Osteoblast (primary cell): Measurements from ENCODE around the gene TIMD4. TPM values are rescaled to one million over a fixed set of nuclear protein-coding genes. Genes with fewer than 3 reads are reported as not detected.

Experiments used
- DNase-seq: peaks from one replicate; pipeline ENCODE4 v3.0.0; 2011; ENCODE audit warnings: low spot score, mixed read lengths; ENCODE audit not compliant: insufficient read length; ENCODE audit errors: missing footprints
- H2AFZ ChIP-seq: 2 replicates; pipeline ENCODE4 v1.6.0; 2011; ENCODE audit warnings: mild to moderate bottlenecking, low read length
- H3K27ac ChIP-seq: 2 replicates; pipeline ENCODE4 v1.5.1; 2011; ENCODE audit warnings: mild to moderate bottlenecking, low read depth, low read length, moderate library complexity
- H3K27me3 ChIP-seq: 2 replicates; pipeline ENCODE4 v1.6.0; 2012; ENCODE audit warnings: mild to moderate bottlenecking, control low read depth, inconsistent platforms, low read length, moderate library complexity; ENCODE audit not compliant: insufficient read depth
- H3K36me3 ChIP-seq: 2 replicates; pipeline ENCODE4 v1.5.1; 2011; ENCODE audit warnings: mild to moderate bottlenecking, low read length, control low read depth, moderate library complexity; ENCODE audit not compliant: insufficient read depth
- H3K4me1 ChIP-seq: 2 replicates; pipeline ENCODE4 v1.5.1; 2011; ENCODE audit warnings: mild to moderate bottlenecking, low read length, control low read depth, moderate library complexity; ENCODE audit not compliant: insufficient read depth
- H3K4me2 ChIP-seq: 2 replicates; pipeline ENCODE4 v1.6.0; 2011; ENCODE audit warnings: mild to moderate bottlenecking, low read length; ENCODE audit not compliant: insufficient read depth
- H3K4me3 ChIP-seq: fragments of 200-600 bp; sonication (generic); 3 replicates; pipeline ENCODE4 v1.5.1; 2012; ENCODE audit warnings: mild to moderate bottlenecking, low read length, inconsistent platforms; ENCODE audit not compliant: insufficient read depth
- H3K79me2 ChIP-seq: 2 replicates; pipeline ENCODE4 v1.6.0; 2012; ENCODE audit warnings: mild to moderate bottlenecking, low read length, control low read depth, inconsistent platforms; ENCODE audit not compliant: insufficient read depth
- H3K9me3 ChIP-seq: 2 replicates; pipeline ENCODE4 v1.5.1; 2011; ENCODE audit warnings: low read depth, low read length, control low read depth
- H4K20me1 ChIP-seq: 2 replicates; pipeline ENCODE4 v1.6.0; 2012; ENCODE audit warnings: mild to moderate bottlenecking, low read length, control low read depth; ENCODE audit not compliant: insufficient read depth
- CTCF ChIP-seq: IDR thresholded peaks from 2 replicates; pipeline ENCODE4 v1.5.1; 2011; ENCODE audit warnings: mild to moderate bottlenecking, low read depth, low read length, moderate library complexity; ENCODE audit errors: extremely low read depth
- total RNA-seq: library from RNA; depleted of rRNA; stranded (reverse); fragments of >200 nt; gene quantifications from 2 replicates; pipeline ENCODE4 v1.2.3, GENCODE V29; 2012

TIMD4 gene
- total RNA-seq, 1 donor = not detected

GRCh38 chr5:156922207-156922792, 40.7 kb downstream of the TIMD4 start:
- no peaks in the 10 kb centered on the region for H4K20me1 ChIP-seq
- H3K36me3 ChIP-seq = no peaks in the 10 kb centered on the region
- no peak for DNase-seq
- no peaks in the 10 kb centered on the region for H3K9me3 ChIP-seq
- H3K4me1 ChIP-seq = no peaks in the 10 kb centered on the region
- H3K27ac ChIP-seq = no peak overlapping the region
- no peaks in the 10 kb centered on the region for H3K79me2 ChIP-seq
- H3K27me3 ChIP-seq = no peaks in the 10 kb centered on the region
- H3K4me3 ChIP-seq = no peak overlapping the region
- TF ChIP-seq CTCF = no peak
- no peak overlapping the region for H2AFZ ChIP-seq
- H3K4me2 ChIP-seq = no peak overlapping the region

- H3K4me2 ChIP-seq = no peak overlapping the region
- no peak for TF ChIP-seq CTCF
- H3K36me3 ChIP-seq = no peaks in the 10 kb centered on the region
- H3K27ac ChIP-seq = no peak overlapping the region
- H3K27me3 ChIP-seq = no peaks in the 10 kb centered on the region
- no peak overlapping the region for H3K4me3 ChIP-seq
- H2AFZ ChIP-seq = no peak overlapping the region
- no peaks in the 10 kb centered on the region for H3K9me3 ChIP-seq
- no peak for DNase-seq
- H3K4me1 ChIP-seq = no peaks in the 10 kb centered on the region
- H4K20me1 ChIP-seq = no peaks in the 10 kb centered on the region
- H3K79me2 ChIP-seq = no peaks in the 10 kb centered on the region
These were observed 42.1 kb downstream of the TIMD4 start for GRCh38 chr5:156920861-156921431.

- Histone ChIP-seq H2AFZ (no peak overlapping the region), H3K36me3 (no peaks in the 10 kb centered on the region), H3K4me1 (no peaks in the 10 kb centered on the region), H3K79me2 (no peaks in the 10 kb centered on the region), H4K20me1 (no peaks in the 10 kb centered on the region), H3K27me3 (no peaks in the 10 kb centered on the region), H3K4me3 (no peak overlapping the region), H3K9me3 (no peaks in the 10 kb centered on the region), H3K4me2 (no peak overlapping the region), H3K27ac (no peak overlapping the region)
- no peak for DNase-seq
- no peak for TF ChIP-seq CTCF
These were observed 42.8 kb downstream of the TIMD4 start for GRCh38 chr5:156920042-156920860.

GRCh38 chr5:156918311-156918845, 44.6 kb downstream of the TIMD4 start:
- TF ChIP-seq CTCF = no peak
- no peaks in the 10 kb centered on the region for H3K9me3 ChIP-seq
- H3K79me2 ChIP-seq = no peaks in the 10 kb centered on the region
- H3K27ac ChIP-seq = no peak overlapping the region
- no peak overlapping the region for H3K4me2 ChIP-seq
- H3K4me1 ChIP-seq = no peaks in the 10 kb centered on the region
- DNase-seq = no peak
- no peaks in the 10 kb centered on the region for H4K20me1 ChIP-seq
- H3K36me3 ChIP-seq = no peaks in the 10 kb centered on the region
- H2AFZ ChIP-seq = no peak overlapping the region
- no peak overlapping the region for H3K4me3 ChIP-seq
- no peaks in the 10 kb centered on the region for H3K27me3 ChIP-seq
